Astrocyte of the spinal cord (primary cell): ENCODE data around the gene AK9.

Experiments used
- DNase-seq: peaks from one replicate; pipeline ENCODE4 v3.0.0; 2011; ENCODE audit warnings: low read depth, low spot score
- H3K4me3 ChIP-seq: 2 replicates; pipeline ENCODE4 v1.5.1; 2011; ENCODE audit warnings: low read depth, mild to moderate bottlenecking, low read length, moderate library complexity
- in situ Hi-C: cut with HindIII; loops from 2 replicates; pipeline ENCODE4 v1.10.0; 2017; ENCODE audit warnings: low sequenced_read_pairs
- TF ChIP-seq, protein P1 (sequence below): IDR thresholded peaks from 2 replicates; pipeline ENCODE4 v1.5.1; 2012; ENCODE audit warnings: low read depth, mild to moderate bottlenecking, low read length, inconsistent platforms

Gene AK9

DNA sequence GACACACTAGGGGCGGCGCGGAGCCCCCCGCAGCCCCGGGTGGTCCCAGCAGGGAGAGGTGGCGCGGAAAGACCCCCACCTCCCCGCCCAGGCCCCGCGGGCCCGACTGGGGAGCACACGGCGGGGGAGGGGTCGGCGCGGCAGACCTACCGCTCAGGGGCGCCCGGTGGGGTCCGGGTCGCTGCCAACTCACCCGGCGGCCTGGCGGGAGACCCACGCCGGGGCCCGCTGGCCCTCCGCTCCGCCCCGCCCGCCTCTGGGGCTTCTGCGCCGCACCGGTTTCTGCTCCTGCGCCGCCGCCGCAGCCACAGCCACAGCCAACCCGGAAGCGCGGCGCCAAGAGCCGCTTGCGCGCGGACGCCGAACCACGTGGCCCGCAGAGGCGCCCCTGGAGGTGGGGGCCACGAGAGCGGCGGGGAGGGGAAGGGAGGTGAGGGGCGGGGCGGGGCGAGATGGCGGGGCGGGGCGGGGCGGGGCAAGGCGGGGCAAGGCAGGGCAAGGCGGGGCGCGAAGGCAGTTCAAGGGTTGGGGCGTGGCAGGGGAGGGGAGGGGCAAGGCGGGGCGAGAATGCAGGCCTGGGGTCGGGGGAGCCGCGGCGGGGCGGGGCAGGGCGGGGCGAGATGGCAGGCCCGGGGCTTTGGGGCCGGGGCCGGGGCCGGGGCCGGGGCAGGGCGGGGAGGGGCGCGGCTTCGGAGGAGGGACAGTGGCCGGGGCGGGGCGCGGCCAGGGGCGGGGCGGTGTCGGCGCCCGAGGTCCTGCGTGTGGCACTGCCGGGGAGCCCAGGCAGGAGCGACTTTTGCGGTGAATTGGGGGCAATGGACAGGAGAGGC lies 207.9 kb downstream of the AK9 start, which contains the start of gene ZBTB24:
ZBTB24 (minus strand) TSS at position 315 of the 830 bp plus-strand sequence. CDS start 1,193 bp downstream, outside the sequence.
- in situ Hi-C loops, result no loop called here
- peak within 1 kb of the TSS; percentile 71 for H3K4me3 ChIP-seq
- TF ChIP-seq, protein P1, sequence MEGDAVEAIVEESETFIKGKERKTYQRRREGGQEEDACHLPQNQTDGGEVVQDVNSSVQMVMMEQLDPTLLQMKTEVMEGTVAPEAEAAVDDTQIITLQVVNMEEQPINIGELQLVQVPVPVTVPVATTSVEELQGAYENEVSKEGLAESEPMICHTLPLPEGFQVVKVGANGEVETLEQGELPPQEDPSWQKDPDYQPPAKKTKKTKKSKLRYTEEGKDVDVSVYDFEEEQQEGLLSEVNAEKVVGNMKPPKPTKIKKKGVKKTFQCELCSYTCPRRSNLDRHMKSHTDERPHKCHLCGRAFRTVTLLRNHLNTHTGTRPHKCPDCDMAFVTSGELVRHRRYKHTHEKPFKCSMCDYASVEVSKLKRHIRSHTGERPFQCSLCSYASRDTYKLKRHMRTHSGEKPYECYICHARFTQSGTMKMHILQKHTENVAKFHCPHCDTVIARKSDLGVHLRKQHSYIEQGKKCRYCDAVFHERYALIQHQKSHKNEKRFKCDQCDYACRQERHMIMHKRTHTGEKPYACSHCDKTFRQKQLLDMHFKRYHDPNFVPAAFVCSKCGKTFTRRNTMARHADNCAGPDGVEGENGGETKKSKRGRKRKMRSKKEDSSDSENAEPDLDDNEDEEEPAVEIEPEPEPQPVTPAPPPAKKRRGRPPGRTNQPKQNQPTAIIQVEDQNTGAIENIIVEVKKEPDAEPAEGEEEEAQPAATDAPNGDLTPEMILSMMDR, result no peak
- DNase-seq, result peak; percentile 89

- TF ChIP-seq, protein P1, result no peak
- in situ Hi-C loops, result no loop called here
- no peak for DNase-seq
- no peak overlapping the region for H3K4me3 ChIP-seq
Observed at GRCh38 chr6:109480993-109481480, 210.0 kb downstream of the AK9 start.

DNA sequence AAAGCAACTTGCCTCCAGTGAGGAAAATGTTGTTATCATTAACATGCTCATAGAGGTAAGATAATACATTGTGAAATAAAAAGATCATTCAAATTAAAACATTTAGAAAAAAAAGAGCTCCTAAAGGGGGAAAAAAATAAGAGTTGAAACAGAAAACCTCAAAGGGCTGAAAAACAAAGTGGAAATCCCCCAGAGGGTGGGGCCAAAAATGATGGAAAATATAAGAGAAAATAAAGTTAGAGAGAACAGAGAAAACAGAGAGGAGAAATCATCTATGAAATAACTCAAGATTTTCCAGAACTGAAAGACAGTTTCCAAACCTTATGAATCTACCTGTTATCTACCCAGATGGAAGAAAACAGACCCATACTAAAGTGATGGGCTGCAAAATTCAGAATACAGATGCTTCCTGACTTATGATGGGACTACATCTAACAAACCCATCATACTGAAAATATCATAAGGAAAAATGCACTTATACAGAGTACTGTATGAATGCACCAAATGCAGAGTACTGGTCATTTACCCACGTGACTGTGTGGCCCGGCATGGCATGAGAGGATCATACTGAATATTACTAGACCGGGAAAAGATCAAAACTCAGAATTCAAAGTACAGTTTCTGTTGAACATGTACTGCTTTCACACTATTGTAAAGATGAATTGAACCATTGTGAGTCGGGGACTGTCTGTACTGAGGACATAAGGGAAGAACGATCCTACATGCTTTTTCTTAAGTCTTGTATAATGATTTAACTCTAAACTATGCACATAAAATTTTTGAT lies 212.0 kb downstream of the AK9 start:
- in situ Hi-C loops, result no loop called here
- TF ChIP-seq, protein P1, result no peak
- DNase-seq, result no peak
- H3K4me3 ChIP-seq, result no peak overlapping the region

- H3K4me3 ChIP-seq, result no peak overlapping the region
- in situ Hi-C loops, result no loop called here
- TF ChIP-seq, protein P1, result no peak
- no peak for DNase-seq
Observed at GRCh38 chr6:109478222-109478805, 212.7 kb downstream of the AK9 start.

- DNase-seq, result no peak
- no peak overlapping the region for H3K4me3 ChIP-seq
- in situ Hi-C loops, result no loop called here
- TF ChIP-seq, protein P1, result no peak
Observed at GRCh38 chr6:109477725-109478124, 213.3 kb downstream of the AK9 start.

DNA sequence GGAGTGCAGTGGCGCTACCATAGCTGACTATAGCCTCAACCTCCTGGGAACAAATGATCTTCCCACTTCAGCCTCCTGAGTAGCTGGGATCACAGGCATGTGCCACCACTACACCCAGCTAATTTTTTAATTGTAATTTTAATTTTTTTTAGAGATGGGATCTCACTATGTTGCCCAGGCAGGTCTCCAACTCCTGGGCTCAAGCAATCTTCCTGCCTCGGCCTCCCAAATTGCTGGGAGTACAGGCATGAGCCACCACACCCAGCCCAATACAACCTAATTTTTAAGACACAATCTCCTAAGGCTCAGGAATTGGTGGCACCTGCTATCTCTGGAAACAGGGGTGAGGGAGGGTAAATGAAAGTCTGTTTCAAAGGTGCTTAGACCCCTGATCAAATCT lies 213.8 kb downstream of the AK9 start:
- no peak overlapping the region for H3K4me3 ChIP-seq
- in situ Hi-C loops, result no loop called here
- TF ChIP-seq, protein P1, result no peak
- no peak for DNase-seq
